Ishikawa (cell line): Measurements from ENCODE around the gene SERPINC1.

Source experiments
- CEBPB ChIP-seq: IDR thresholded peaks from 2 replicates; pipeline ENCODE4 v1.6.1; 2012
- EGR1 ChIP-seq: IDR thresholded peaks from 2 replicates; pipeline ENCODE4 v1.6.1; 2012
- EP300 ChIP-seq: IDR thresholded peaks from 2 replicates; pipeline ENCODE4 v1.6.1; 2012; ENCODE audit warnings: borderline replicate concordance
- MAX ChIP-seq: IDR thresholded peaks from 2 replicates; pipeline ENCODE4 v1.6.1; 2012
- TAF1 ChIP-seq: IDR thresholded peaks from 2 replicates; pipeline ENCODE4 v1.6.1; 2012; ENCODE audit warnings: low read depth, mild to moderate bottlenecking
- TCF12 ChIP-seq: IDR thresholded peaks from 2 replicates; pipeline ENCODE4 v1.6.1; 2012; ENCODE audit warnings: low read depth
- TEAD4 ChIP-seq: IDR thresholded peaks from 2 replicates; pipeline ENCODE4 v1.6.1; 2012
- ZBTB7A ChIP-seq: IDR thresholded peaks from 2 replicates; pipeline ENCODE4 v1.6.1; 2012; ENCODE audit warnings: low read depth

- TF ChIP-seq CEBPB (no peak), MAX (no peak), TEAD4 (no peak), EGR1 (no peak), EP300 (no peak), TCF12 (no peak), TAF1 (no peak), ZBTB7A (no peak)
These were observed 45.6 kb downstream of the SERPINC1 start for GRCh38 chr1:173871500-173871899.
